ENCODE data around the gene TASP1.

TASP1 gene

DNA sequence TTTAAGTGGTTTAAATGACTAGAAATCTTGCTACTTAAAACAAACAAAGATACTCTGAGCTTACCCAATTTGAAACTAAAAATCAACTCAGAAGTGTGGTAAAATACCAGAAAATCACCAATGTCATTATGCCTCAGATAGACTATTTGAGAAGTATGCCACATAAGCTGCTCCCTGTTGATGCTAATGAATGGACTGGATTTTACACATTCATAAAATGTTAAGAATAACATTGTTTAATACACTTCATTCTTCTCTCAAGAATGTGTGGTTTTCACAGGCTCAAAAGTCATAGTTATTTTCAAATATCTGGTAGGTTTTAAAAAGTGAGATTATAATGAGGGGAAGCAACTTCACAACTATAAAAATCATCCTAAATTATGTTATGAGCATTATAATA lies 170.6 kb downstream of the TASP1 start:
- Histone ChIP-seq H3K36me3 (ENCODE audit: control insufficient read depth, insufficient read depth, low read length) (no peaks in the 10 kb centered on the region), H3K4me3 (replicated peaks; ENCODE audit: low read depth, low read length) (no peak overlapping the region), H3K27me3 (replicated peaks; ENCODE audit: control insufficient read depth, insufficient read depth, low read length) (no peaks in the 10 kb centered on the region)
- TF ChIP-seq, protein P1, sequence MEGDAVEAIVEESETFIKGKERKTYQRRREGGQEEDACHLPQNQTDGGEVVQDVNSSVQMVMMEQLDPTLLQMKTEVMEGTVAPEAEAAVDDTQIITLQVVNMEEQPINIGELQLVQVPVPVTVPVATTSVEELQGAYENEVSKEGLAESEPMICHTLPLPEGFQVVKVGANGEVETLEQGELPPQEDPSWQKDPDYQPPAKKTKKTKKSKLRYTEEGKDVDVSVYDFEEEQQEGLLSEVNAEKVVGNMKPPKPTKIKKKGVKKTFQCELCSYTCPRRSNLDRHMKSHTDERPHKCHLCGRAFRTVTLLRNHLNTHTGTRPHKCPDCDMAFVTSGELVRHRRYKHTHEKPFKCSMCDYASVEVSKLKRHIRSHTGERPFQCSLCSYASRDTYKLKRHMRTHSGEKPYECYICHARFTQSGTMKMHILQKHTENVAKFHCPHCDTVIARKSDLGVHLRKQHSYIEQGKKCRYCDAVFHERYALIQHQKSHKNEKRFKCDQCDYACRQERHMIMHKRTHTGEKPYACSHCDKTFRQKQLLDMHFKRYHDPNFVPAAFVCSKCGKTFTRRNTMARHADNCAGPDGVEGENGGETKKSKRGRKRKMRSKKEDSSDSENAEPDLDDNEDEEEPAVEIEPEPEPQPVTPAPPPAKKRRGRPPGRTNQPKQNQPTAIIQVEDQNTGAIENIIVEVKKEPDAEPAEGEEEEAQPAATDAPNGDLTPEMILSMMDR (IDR thresholded peaks at IDR 0.05; ENCODE audit: insufficient read depth, low read length, poor library complexity, severe bottlenecking), result no peak
- DNase-seq (ENCODE audit: extremely low read depth, insufficient read length), result no peak

DNA sequence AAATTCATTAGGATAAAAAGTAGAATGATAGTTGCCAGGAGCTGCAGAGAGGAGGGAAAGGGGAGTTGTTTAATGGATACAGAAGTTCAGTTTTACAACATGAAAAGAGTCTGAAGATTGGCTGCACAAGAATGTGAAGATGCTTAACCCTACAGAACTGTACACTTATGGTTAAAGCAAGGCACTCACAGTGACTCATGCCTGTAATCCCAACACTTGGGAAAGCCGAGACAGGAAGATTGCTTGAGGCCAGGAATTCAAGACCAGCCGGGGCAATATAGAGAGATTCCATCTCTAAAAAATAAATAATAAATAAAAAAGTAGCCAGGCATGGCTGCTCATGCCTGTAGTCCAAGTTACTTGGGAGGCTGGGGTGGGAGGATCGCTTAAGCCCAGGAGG lies 174.0 kb downstream of the TASP1 start:
- Histone ChIP-seq H3K36me3 (ENCODE audit: control insufficient read depth, insufficient read depth, low read length) (no peaks in the 10 kb centered on the region), H3K27me3 (replicated peaks; ENCODE audit: control insufficient read depth, insufficient read depth, low read length) (no peaks in the 10 kb centered on the region), H3K4me3 (replicated peaks; ENCODE audit: low read depth, low read length) (no peak overlapping the region)
- TF ChIP-seq, protein P1 (IDR thresholded peaks at IDR 0.05; ENCODE audit: insufficient read depth, low read length, poor library complexity, severe bottlenecking), result no peak
- no peak for DNase-seq (ENCODE audit: extremely low read depth, insufficient read length)

DNA sequence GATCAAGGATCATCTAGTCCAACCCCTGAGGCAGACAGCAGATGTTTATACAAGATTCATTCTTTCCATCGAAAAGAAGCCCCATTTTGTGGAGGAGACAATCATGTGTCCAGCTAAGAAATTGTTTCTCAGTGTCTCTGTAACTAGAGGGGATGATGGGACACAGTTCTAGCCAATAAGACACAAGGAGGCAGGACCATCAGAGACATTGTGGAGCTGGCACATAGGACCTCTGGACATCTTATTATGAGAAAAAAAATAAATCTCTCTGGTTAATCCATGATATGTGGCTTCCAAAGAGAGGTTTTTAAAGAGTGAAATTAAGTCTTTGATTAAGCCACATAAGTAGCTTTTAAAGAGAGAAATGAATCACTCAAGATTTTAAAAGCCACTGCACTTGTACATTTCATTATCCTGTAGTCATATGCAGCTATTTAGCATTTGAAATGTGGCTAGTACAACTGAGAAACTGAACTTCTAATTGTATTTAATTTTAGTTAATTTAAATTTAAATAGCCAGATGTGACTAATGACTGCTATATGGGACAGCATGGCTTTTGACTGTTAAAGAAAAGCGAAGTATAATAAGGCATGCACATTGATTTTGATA lies 176.8 kb downstream of the TASP1 start:
- H3K36me3 ChIP-seq (ENCODE audit: control insufficient read depth, insufficient read depth, low read length), result no peaks in the 10 kb centered on the region
- TF ChIP-seq, protein P1 (IDR thresholded peaks at IDR 0.05; ENCODE audit: insufficient read depth, low read length, poor library complexity, severe bottlenecking), result no peak
- no peak for DNase-seq (ENCODE audit: extremely low read depth, insufficient read length)
- no peak overlapping the region for H3K4me3 ChIP-seq (replicated peaks; ENCODE audit: low read depth, low read length)
- H3K27me3 ChIP-seq (replicated peaks; ENCODE audit: control insufficient read depth, insufficient read depth, low read length), result no peaks in the 10 kb centered on the region

DNA sequence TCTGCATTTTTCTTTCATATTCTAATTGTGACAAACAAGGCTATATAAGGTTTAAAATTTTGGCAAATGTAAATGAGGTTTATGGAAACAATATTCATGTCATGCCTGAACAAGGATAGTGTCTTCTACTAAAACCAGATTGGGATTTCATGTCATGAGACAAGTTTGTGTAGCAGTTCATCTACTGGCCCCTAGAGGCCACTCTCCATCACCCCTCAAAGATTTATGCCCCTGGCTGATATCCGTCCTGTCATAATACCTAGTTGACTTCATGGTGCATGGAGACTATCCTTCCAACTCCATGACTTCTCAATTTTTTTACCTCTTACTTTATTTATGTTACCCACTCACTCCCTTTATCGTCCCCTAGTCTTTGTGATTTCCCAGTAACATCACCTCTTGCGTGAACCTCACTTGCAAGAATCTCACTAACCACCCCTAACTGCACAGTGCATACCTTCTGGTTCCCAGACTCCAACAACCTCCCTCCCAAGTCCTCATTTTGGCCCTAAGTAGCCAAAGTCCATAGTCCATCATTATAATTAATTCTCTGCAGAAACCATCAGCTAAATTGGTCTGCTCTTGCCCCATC lies 179.8 kb downstream of the TASP1 start:
- TF ChIP-seq, protein P1 (IDR thresholded peaks at IDR 0.05; ENCODE audit: insufficient read depth, low read length, poor library complexity, severe bottlenecking), result peak; percentile 85
- peak; percentile 11 for DNase-seq (ENCODE audit: extremely low read depth, insufficient read length)
- H3K4me3 ChIP-seq (replicated peaks; ENCODE audit: low read depth, low read length), result no peak overlapping the region
- H3K27me3 ChIP-seq (replicated peaks; ENCODE audit: control insufficient read depth, insufficient read depth, low read length), result no peaks in the 10 kb centered on the region
- H3K36me3 ChIP-seq (ENCODE audit: control insufficient read depth, insufficient read depth, low read length), result no peaks in the 10 kb centered on the region

DNA sequence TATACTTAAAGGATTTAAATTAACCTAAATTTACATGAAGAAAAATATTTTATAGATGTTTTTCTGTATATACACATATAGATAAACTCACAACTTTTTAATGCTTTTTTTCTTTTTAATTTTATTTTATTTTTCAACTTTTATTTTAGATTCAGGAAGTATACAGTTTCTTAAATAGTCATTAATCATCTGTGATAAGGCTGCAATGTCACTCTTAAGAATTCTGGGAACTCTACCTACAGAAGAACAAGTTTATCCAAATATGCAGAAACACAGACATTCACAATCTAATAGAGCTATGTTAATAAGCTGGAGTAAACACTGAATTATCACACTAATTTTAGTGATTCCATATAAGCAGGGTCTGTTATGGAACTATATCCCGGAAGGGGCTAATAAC lies 181.2 kb downstream of the TASP1 start:
- no peaks in the 10 kb centered on the region for H3K27me3 ChIP-seq (replicated peaks; ENCODE audit: control insufficient read depth, insufficient read depth, low read length)
- TF ChIP-seq, protein P1 (IDR thresholded peaks at IDR 0.05; ENCODE audit: insufficient read depth, low read length, poor library complexity, severe bottlenecking), result no peak
- no peak overlapping the region for H3K4me3 ChIP-seq (replicated peaks; ENCODE audit: low read depth, low read length)
- H3K36me3 ChIP-seq (ENCODE audit: control insufficient read depth, insufficient read depth, low read length), result no peaks in the 10 kb centered on the region
- DNase-seq (ENCODE audit: extremely low read depth, insufficient read length), result no peak

All from GM06990 (cell line).